Fibroblast of peridontal ligament (primary cell): ENCODE results near the gene IL17RC.
"Not testable (repeated sequence)": the region's sequence is repeated elsewhere in the genome, so short reads cannot be mapped to it uniquely, and the experiment has no call there.

Experiments
- DNase-seq: peaks from one replicate; pipeline ENCODE4 v3.0.0-alpha.2; 2010; ENCODE audit errors: extremely low read depth

Gene IL17RC

GRCh38 chr3:9916734-9917680, at the start of gene IL17RC:
TSS of gene IL17RC (plus strand) at chr3:9917098. CDS start at chr3:9917316, 218 bp downstream.
- DNase-seq, result peak; percentile 75

GRCh38 chr3:9867106-9867505, 49.8 kb upstream of the IL17RC start:
- no peak for DNase-seq

- DNase-seq, result no peak
Observed at GRCh38 chr3:9869955-9870354, 46.9 kb upstream of the IL17RC start.

- DNase-seq, result peak; percentile 79
Observed at GRCh38 chr3:9870978-9871377, 45.9 kb upstream of the IL17RC start.

GRCh38 chr3:9872067-9872466, 44.8 kb upstream of the IL17RC start:
- not testable (repeated sequence) for DNase-seq

- peak; percentile 33 for DNase-seq
Observed at GRCh38 chr3:9875448-9875847, 41.5 kb upstream of the IL17RC start.

- DNase-seq, result not testable (repeated sequence)
Observed at GRCh38 chr3:9876255-9876654, 40.6 kb upstream of the IL17RC start.

- no peak for DNase-seq
Observed at GRCh38 chr3:9876991-9877390, 39.9 kb upstream of the IL17RC start.

- no peak for DNase-seq
Observed at GRCh38 chr3:9878700-9879099, 38.2 kb upstream of the IL17RC start.

- DNase-seq, result no peak
Observed at GRCh38 chr3:9879830-9880549, 36.9 kb upstream of the IL17RC start, which contains the start of gene CIDEC. TSS of gene CIDEC (minus strand) at chr3:9880253. CDS start at chr3:9878486, 1,767 bp downstream.

- DNase-seq, result no peak
Observed at GRCh38 chr3:9881441-9881840, 35.5 kb upstream of the IL17RC start.

- DNase-seq, result peak; percentile 31
Observed at GRCh38 chr3:9883706-9884554, 33.0 kb upstream of the IL17RC start.

- DNase-seq, result peak; percentile 67
Observed at GRCh38 chr3:9884555-9885165, 32.2 kb upstream of the IL17RC start.

- no peak for DNase-seq
Observed at GRCh38 chr3:9886328-9886727, 30.6 kb upstream of the IL17RC start.

GRCh38 chr3:9887480-9887879, 29.4 kb upstream of the IL17RC start:
- DNase-seq, result no peak

- no peak for DNase-seq
Observed at GRCh38 chr3:9888540-9888939, 28.4 kb upstream of the IL17RC start.

GRCh38 chr3:9889405-9889804, 27.5 kb upstream of the IL17RC start:
- no peak for DNase-seq

GRCh38 chr3:9890249-9891071, 26.4 kb upstream of the IL17RC start, which contains the start of gene JAGN1:
TSS of gene JAGN1 (plus strand) at chr3:9890610. CDS start at chr3:9890723, 113 bp downstream.
- DNase-seq, result peak; percentile 87

GRCh38 chr3:9891072-9891622, 25.8 kb upstream of the IL17RC start:
- DNase-seq, result no peak

GRCh38 chr3:9893739-9894138, 23.2 kb upstream of the IL17RC start:
- no peak for DNase-seq
